Right lobe of liver (tissue), 6 donors: ENCODE measurements around the gene GABRB3. TPM values are rescaled to one million over a fixed set of nuclear protein-coding genes. Genes with fewer than 3 reads are reported as not detected.

Source experiments
- ATAC-seq, 4 donors: fragments of 200-7000 bp; cut with Tn5 transposase; one replicate each; pipeline ENCODE4 v1.9.1; 2020; ENCODE audit warnings: mild to moderate bottlenecking in 4 of 4, moderate library complexity in 4 of 4
- DNase-seq, 3 donors: peaks; one replicate each; pipeline ENCODE4 v3.0.0-alpha.2; 2020
- H3K27ac ChIP-seq, 3 donors: fragments of 200-600 bp; one replicate each; pipeline ENCODE4 v1.8.0; 2022
- H3K27me3 ChIP-seq, 2 donors: fragments of 200-600 bp; one replicate each; pipeline ENCODE4 v1.8.0; 2022
- H3K36me3 ChIP-seq, 4 donors: fragments of 200-600 bp; sonication (generic) in 1 of 4; one replicate each; pipeline versions ENCODE4 v1.5.1 to v1.8.0; 2017 to 2022; ENCODE audit warnings: control low read depth in 1 of 4
- H3K4me1 ChIP-seq, 4 donors: fragments of 200-600 bp; sonication (generic) in 1 of 4; one replicate each; pipeline versions ENCODE4 v1.5.1 to v1.8.0; 2017 to 2022; ENCODE audit warnings: control low read depth in 1 of 4
- H3K4me3 ChIP-seq, 3 donors: fragments of 200-600 bp; one replicate each; pipeline ENCODE4 v1.8.0; 2022
- H3K9me3 ChIP-seq, 4 donors: fragments of 200-600 bp; sonication (generic) in 1 of 4; one replicate each; pipeline versions ENCODE4 v1.5.1 to v1.8.0; 2017 to 2022; ENCODE audit warnings: control low read depth in 1 of 4
- POLR2A ChIP-seq: fragments of 450-650 bp; IDR thresholded peaks from one replicate; pipeline ENCODE4 v1.6.1; 2017; ENCODE audit warnings: antibody characterized with exemption, mild to moderate bottlenecking
- WGBS: methylation state at CpG from one replicate; pipeline ENCODE4 v1.1.6; 2018; ENCODE audit warnings: low coverage, low lambda C conversion rate; ENCODE audit not compliant: insufficient coverage; ENCODE audit errors: missing lambda C conversion rate; 5-methylcytosine and 5-hydroxymethylcytosine counted together
- intact Hi-C, 2 donors: fragments of 100-400 bp; cut with DNase I; formaldehyde crosslinking; loops; one replicate each; pipeline versions ENCODE4 v1.11.2 to v1.14.1; 2022
- total RNA-seq, 6 experiments: library from RNA; depleted of rRNA in 2 of 6; stranded (reverse); fragments of >200 nt in 2 of 6; fragmentation: NEBNext Ultra II Directional in 3 of 6; extraction: Animal tissue kit (Norgen Biotek cat#: 25700) in 3 of 6; gene quantifications; one replicate each; pipeline versions ENCODE4 v1.1.0 to v1.2.4, GENCODE V29; 2016 to 2023
- TF ChIP-seq, protein P1 (sequence below), 4 donors: fragments of 200-600 bp in 3 of 4; fragments of 450-650 bp in 1 of 4; IDR thresholded peaks; one replicate each; pipeline versions ENCODE4 v1.5.1 to v1.8.0; 2016 to 2022; ENCODE audit warnings: antibody characterized with exemption in 4 of 4, mild to moderate bottlenecking in 2 of 4
- donor health status: DM: no; HTN: yes; CAD: no.
- donor health status: DM: no; HTN: no; CAD: no.
- donor health status: DM: no; HTN: no; CAD: no.
- donor health status: DM: no; HTN: yes; CAD: no.
- donor health status: DM: no; HTN: yes; CAD: no.

GABRB3 gene
- total RNA-seq, 6 experiments from 2014 or later = 0.49 to 2.7 (median 1.4) TPM

DNA sequence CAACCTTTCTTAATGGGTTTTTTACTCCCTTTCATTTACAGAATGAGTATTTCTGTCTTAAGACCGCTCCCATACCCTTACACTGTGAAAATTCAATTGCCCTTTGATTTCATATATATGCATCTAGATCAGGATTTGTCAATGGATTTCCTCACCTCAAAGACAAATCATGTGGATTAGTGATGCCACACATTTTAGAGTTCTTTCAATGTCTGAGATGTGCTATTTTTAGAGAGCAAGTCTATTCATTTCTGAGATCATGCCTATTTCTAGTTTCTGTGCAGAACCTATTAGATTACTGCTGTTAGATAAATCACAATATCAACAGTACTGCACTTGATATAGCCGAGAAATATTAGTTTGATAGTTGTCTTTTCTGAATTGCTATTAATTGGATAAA, 137.3 kb downstream of the GABRB3 start:
- no peaks in the 10 kb centered on the region for H3K27me3 ChIP-seq
- no peak overlapping the region for H3K27ac ChIP-seq
- intact Hi-C loops = no loop called here
- ATAC-seq = no peak
- no peaks in the 10 kb centered on the region for H3K36me3 ChIP-seq
- H3K4me3 ChIP-seq = no peak overlapping the region
- TF ChIP-seq, protein P1, sequence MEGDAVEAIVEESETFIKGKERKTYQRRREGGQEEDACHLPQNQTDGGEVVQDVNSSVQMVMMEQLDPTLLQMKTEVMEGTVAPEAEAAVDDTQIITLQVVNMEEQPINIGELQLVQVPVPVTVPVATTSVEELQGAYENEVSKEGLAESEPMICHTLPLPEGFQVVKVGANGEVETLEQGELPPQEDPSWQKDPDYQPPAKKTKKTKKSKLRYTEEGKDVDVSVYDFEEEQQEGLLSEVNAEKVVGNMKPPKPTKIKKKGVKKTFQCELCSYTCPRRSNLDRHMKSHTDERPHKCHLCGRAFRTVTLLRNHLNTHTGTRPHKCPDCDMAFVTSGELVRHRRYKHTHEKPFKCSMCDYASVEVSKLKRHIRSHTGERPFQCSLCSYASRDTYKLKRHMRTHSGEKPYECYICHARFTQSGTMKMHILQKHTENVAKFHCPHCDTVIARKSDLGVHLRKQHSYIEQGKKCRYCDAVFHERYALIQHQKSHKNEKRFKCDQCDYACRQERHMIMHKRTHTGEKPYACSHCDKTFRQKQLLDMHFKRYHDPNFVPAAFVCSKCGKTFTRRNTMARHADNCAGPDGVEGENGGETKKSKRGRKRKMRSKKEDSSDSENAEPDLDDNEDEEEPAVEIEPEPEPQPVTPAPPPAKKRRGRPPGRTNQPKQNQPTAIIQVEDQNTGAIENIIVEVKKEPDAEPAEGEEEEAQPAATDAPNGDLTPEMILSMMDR (IDR thresholded peaks at IDR 0.05) = no peak
- TF ChIP-seq POLR2A = no peak
- WGBS = 33% methylated on average over 2 of the region's 2 CpGs
- no peaks in the 10 kb centered on the region for H3K4me1 ChIP-seq
- DNase-seq = no peak
- no peaks in the 10 kb centered on the region for H3K9me3 ChIP-seq

DNA sequence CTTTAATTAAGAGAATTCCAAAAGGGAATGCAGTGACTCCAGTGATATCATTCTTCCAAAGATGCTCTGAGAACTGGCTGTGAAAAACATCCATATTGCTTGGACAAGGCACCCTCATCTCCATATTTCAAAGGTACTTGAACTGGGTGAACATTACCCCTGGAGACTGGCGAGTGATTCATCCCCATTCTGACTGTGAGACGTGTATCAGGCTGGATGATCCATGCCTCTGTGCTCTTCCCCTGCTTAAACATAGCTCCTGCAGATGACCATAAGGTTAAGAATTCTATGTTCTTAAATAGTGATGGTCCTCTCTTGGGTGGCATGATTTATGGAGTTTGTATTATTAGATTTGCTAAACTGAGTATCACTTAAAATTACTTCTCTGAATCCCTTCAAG, 137.8 kb downstream of the GABRB3 start:
- ATAC-seq (no peak), DNase-seq (no peak)
- Histone ChIP-seq H3K9me3 (no peaks in the 10 kb centered on the region), H3K27ac (no peak overlapping the region), H3K4me1 (no peaks in the 10 kb centered on the region), H3K4me3 (no peak overlapping the region), H3K27me3 (no peaks in the 10 kb centered on the region), H3K36me3 (no peaks in the 10 kb centered on the region)
- WGBS = 13% methylated on average over 2 of the region's 2 CpGs
- TF ChIP-seq, protein P1 (IDR thresholded peaks at IDR 0.05) = no peak
- TF ChIP-seq POLR2A = no peak
- intact Hi-C loops = no loop called here

DNA sequence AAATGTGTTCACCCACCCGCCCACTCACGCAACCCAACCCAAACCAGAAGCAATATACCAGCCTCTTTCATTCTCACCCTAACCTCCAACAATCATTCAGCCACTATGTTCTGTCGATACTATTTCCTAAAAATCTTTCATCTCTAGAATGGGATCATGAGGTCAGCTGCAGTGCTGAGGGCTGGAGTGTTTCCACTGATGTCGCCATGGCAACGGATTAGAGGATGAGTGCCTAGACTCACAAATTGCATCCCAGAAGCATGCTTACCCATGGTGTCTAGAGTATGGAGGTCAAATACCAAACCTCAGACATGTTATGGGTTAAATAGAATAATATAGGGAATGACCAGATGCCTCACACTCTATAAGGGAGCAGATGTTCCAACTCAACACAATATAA, 138.5 kb downstream of the GABRB3 start:
- H3K27me3 ChIP-seq = no peaks in the 10 kb centered on the region
- ATAC-seq (no peak), DNase-seq (no peak)
- no peaks in the 10 kb centered on the region for H3K4me1 ChIP-seq
- no peaks in the 10 kb centered on the region for H3K9me3 ChIP-seq
- TF ChIP-seq POLR2A = no peak
- TF ChIP-seq, protein P1 (IDR thresholded peaks at IDR 0.05) = no peak
- H3K27ac ChIP-seq = no peak overlapping the region
- 72% methylated on average over 5 of the region's 5 CpGs for WGBS
- intact Hi-C loops = no loop called here
- H3K4me3 ChIP-seq = no peak overlapping the region
- no peaks in the 10 kb centered on the region for H3K36me3 ChIP-seq

DNA sequence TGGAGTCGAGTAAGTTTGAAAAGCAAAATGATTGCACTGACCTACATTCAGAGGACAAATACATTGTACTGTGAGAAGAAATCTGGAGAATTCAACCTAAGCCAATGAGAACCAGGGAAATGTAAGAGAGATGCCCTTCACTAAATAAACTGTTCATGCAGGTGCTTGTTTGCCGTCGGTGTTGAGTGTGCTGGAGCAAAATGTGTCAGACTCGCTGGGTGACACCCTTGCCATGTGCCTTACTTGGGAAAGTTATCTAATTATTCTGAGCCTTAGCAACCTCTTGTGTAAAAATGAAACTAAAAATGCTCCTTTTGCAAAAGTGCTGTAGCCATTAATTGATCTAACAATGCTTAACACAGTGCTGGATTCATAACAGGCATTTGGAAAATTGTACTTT, 140.4 kb downstream of the GABRB3 start:
- ATAC-seq = no peak
- no peak for DNase-seq
- no peak overlapping the region for H3K27ac ChIP-seq
- WGBS = 26% methylated on average over 4 of the region's 4 CpGs
- H3K36me3 ChIP-seq = no peaks in the 10 kb centered on the region
- H3K27me3 ChIP-seq = no peaks in the 10 kb centered on the region
- TF ChIP-seq POLR2A = no peak
- TF ChIP-seq, protein P1 (IDR thresholded peaks at IDR 0.05) = no peak
- H3K9me3 ChIP-seq = no peaks in the 10 kb centered on the region
- intact Hi-C loops = no loop called here
- no peak overlapping the region for H3K4me3 ChIP-seq
- no peaks in the 10 kb centered on the region for H3K4me1 ChIP-seq

DNA sequence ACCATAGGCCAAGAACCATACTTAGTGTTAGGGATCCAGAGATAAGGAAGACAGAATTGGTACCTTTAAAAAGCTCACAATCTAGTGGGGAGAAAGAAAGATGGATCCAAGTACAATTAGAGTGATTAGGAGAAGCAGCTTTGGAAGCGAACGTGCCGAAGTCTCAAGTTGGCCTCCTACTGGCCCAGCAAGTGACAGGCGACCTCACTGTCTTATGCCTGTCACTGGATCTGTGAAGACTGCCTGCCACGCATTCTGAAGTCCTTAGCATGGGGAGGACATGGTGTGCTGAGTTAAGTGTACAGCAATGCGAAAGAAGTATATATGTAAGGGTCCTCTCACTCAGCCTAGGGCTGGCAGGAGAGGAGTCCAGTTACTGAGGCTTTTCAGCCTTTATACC, 141.0 kb downstream of the GABRB3 start:
- ATAC-seq (no peak), DNase-seq (no peak)
- intact Hi-C loops = no loop called here
- Histone ChIP-seq H3K36me3 (no peaks in the 10 kb centered on the region), H3K27me3 (no peaks in the 10 kb centered on the region), H3K4me1 (no peaks in the 10 kb centered on the region), H3K4me3 (no peak overlapping the region), H3K9me3 (no peaks in the 10 kb centered on the region), H3K27ac (no peak overlapping the region)
- 24% methylated on average over 6 of the region's 6 CpGs for WGBS
- TF ChIP-seq, protein P1 (IDR thresholded peaks at IDR 0.05) = no peak
- TF ChIP-seq POLR2A = no peak
